RWPE1 (cell line): ENCODE results near the gene VPS37B.
"Not testable (repeated sequence)": the region's sequence is repeated elsewhere in the genome, so short reads cannot be mapped to it uniquely, and the experiment has no call there.

Experiments used
- CTCF ChIA-PET: fragments of 350-600 bp; sonication (Branson Sonifier 250); formaldehyde crosslinking; extraction: SDS; loops from one replicate; lab custom pipeline; 2021; lab: Yijun Ruan, JAX
- POLR2A ChIA-PET: fragments of 400-600 bp; formaldehyde crosslinking; extraction: SDS; loops from one replicate; lab custom pipeline; 2020; ENCODE audit warnings: antibody characterized with exemption; ENCODE audit not compliant: low non-redundant PET; lab: Yijun Ruan, JAX
- DNase-seq: peaks from one replicate; pipeline ENCODE4 v3.0.0; 2012; ENCODE audit warnings: low spot score
- H3K27ac ChIP-seq: fragments of 450-650 bp; 2 replicates; pipeline ENCODE4 v1.5.1; 2017
- TF ChIP-seq, protein P1 (sequence below): fragments of 450-650 bp; conservative IDR thresholded peaks from 2 replicates; pipeline ENCODE4 v1.5.1; 2017; ENCODE audit warnings: low read depth, mild to moderate bottlenecking

VPS37B gene

GRCh38 chr12:122896662-122897061, 738 bp upstream of the VPS37B start:
- CTCF ChIA-PET, result interaction anchor here (1.1 kb wide), 1 partner anchor 56 kb away, joined by 3 read pairs; no protein-coding TSS in a partner anchor
- POLR2A ChIA-PET, result no interaction called here
- peak overlapping the region; percentile 91 for H3K27ac ChIP-seq
- TF ChIP-seq, protein P1, sequence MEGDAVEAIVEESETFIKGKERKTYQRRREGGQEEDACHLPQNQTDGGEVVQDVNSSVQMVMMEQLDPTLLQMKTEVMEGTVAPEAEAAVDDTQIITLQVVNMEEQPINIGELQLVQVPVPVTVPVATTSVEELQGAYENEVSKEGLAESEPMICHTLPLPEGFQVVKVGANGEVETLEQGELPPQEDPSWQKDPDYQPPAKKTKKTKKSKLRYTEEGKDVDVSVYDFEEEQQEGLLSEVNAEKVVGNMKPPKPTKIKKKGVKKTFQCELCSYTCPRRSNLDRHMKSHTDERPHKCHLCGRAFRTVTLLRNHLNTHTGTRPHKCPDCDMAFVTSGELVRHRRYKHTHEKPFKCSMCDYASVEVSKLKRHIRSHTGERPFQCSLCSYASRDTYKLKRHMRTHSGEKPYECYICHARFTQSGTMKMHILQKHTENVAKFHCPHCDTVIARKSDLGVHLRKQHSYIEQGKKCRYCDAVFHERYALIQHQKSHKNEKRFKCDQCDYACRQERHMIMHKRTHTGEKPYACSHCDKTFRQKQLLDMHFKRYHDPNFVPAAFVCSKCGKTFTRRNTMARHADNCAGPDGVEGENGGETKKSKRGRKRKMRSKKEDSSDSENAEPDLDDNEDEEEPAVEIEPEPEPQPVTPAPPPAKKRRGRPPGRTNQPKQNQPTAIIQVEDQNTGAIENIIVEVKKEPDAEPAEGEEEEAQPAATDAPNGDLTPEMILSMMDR, result no peak
- no peak for DNase-seq

DNA sequence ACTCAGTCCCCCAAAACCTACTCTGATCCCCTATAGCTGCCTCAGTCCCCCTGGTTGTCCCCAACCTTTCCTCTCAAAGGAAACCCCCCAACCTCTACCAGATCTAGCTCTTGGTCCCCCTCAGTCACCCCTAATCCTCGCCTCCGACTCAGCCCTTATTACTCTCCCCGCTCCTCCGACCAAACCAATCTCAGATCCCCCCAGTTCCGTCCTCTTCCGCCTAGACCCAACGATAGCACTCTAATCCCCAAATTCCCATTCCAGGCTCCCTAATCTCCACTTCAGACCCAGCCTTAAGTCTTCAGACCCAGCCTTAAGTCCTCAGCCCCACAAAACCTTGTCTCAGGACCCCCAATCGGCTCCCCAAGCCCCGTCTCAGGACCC, 612 bp downstream of the VPS37B start:
- POLR2A ChIA-PET, result interaction anchor here (0.7 kb wide), 1 partner anchor 120 kb away, joined by 5 read pairs; no protein-coding TSS in a partner anchor
- no peak for DNase-seq
- TF ChIP-seq, protein P1, result no peak
- H3K27ac ChIP-seq, result peak overlapping the region; percentile 91
- CTCF ChIA-PET, result interaction anchor here (0.5 to 0.7 kb wide), 3 partner anchors 17 to 102 kb away, joined by 3 read pairs; no protein-coding TSS in a partner anchor

GRCh38 chr12:122894193-122895121, 1.5 kb downstream of the VPS37B start:
- POLR2A ChIA-PET, result interaction anchor here (0.6 kb wide), 1 partner anchor 26 kb away, joined by 5 read pairs; no protein-coding TSS in a partner anchor

DNA sequence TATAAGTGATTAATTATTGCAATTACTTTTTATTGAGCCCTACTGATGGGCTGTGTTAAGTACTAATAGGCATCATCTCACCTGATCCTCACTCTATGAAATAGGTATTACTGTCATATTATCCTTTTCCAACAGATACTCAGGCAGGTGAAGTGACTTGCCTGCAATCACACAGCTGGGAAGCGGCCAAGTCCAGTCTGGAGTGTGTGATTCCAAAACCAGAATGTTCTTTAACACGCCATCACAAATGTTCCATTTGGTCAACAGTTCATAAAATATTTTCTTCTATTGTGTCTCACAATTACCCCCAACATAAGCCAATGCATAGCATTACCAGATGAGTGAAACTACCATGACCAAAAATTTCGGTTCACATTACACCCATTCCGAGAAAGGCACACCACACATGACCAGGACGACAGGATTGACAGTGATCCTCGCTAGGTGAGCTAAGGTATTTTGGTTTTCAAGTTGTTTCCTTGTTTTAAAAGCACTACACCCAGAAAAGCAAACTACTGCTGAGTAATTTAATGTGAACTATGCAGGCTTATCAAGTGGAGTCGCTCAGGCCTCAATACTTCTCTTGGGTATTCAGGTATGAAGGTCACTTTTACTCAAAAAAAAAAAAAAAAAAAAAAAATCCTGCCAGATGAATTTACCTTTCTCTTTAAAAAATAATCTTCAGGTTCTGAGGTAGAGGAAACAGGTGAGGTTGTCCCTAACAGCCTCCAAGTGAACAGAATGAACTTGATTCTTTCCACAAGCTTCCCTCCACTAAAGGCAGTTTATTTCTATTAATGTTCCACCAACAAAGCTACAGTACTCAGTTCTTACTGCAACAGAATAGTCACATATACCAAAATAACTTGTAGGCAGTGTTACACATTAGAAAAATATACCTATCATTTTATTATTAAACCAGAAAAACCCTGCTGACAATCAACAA, 2.4 kb downstream of the VPS37B start:
- TF ChIP-seq, protein P1, result no peak
- ChIA-PET CTCF (interaction anchor here (0.6 to 1.6 kb wide), 5 partner anchors 26 to 188 kb away, joined by 3 to 5 read pairs (median 3); no protein-coding TSS in a partner anchor), POLR2A (interaction anchor here (0.6 kb wide), 1 partner anchor 26 kb away, joined by 5 read pairs; no protein-coding TSS in a partner anchor)
- peak overlapping the region; percentile 85 for H3K27ac ChIP-seq
- DNase-seq, result no peak

More at GRCh38 chr12:122894193-122895121, 1.5 kb downstream of the VPS37B start:
- peak overlapping the region; percentile 91 for H3K27ac ChIP-seq
- TF ChIP-seq, protein P1, result peak; percentile 18; the same call in 1 of the 2 replicates
- CTCF ChIA-PET, result interaction anchor here (0.6 to 1.6 kb wide), 7 partner anchors 16 to 189 kb away, joined by 3 to 5 read pairs (median 3); no protein-coding TSS in a partner anchor
- DNase-seq, result no peak

- DNase-seq, POLR2A ChIA-PET: not testable (repeated sequence)
- H3K27ac ChIP-seq, result peak overlapping the region; percentile 85
- CTCF ChIA-PET, result interaction anchor here (1.5 kb wide), 1 partner anchor 32 kb away, joined by 4 read pairs; no protein-coding TSS in a partner anchor
Observed at GRCh38 chr12:122892724-122893123, 3.2 kb downstream of the VPS37B start.

DNA sequence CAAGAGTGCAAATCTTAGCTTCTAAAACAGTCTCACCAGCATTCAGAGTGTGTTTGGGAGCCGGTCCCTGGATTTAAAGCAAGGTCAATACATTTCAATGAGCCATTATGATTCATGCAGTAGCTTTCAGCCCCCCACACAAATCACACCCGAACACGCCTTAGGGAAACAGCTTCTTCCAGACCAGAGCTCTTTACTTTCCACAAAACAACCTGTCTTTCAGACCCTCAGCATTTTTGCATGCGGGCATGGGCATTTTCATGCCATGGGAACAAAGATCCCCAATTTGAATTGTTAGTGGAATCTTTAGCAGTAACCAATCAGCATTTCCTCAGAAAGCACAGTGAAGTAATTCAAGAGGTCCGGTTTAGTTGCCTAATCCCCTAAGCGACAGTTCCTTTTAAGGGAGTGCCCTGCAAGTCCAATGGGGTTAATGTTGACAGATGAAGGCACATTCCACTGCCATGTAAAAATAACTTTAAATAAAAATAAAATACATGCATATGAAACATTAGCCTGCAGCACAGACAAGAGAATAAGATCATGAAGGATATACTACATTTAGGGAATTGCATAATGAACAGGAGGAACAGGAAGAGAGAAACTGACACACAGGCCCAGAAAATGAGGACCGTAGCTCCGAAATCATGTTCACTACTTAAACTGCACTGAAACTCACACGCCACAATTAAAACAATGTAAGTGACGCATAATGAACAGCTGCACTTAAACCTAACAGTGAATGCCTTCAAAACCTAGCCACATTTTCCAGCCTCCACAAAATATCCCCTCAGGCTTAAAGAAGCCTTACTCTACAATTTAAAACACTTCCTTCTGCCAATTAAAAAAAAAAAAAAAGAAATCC, 4.0 kb downstream of the VPS37B start:
- TF ChIP-seq, protein P1, result no peak
- no peak for DNase-seq
- CTCF ChIA-PET, result interaction anchor here (0.5 to 1.5 kb wide), 3 partner anchors 25 to 56 kb away, joined by 3 to 9 read pairs (median 4); no protein-coding TSS in a partner anchor
- POLR2A ChIA-PET, result no interaction called here
- peak overlapping the region; percentile 85 for H3K27ac ChIP-seq
